ENCODE results near the gene SDCCAG8. TPM values are rescaled to one million over a fixed set of nuclear protein-coding genes. Genes with fewer than 3 reads are reported as not detected.
A peak's percentile ranks its signal among the peaks of the same experiment; 100 is the strongest.

SDCCAG8 gene
- total and polyA plus RNA-seq, 2 experiments from 2014 or later: 28.0 to 66.7 TPM

- H3K9me3 Mint-ChIP-seq: no peaks in the 10 kb centered on the region; the same call in 2 of the 3 replicates
- peaks cover 18% of the 10 kb centered on the region; the same call in 2 of the 3 replicates for H3K4me1 Mint-ChIP-seq
- H3K27ac Mint-ChIP-seq: no peak overlapping the region
- Histone ChIP-seq H3K4me2 (no peak overlapping the region), H4K20me1 (replicated peaks; ENCODE audit: insufficient read depth) (no peaks in the 10 kb centered on the region), H3K79me2 (replicated peaks; ENCODE audit: insufficient read depth) (no peaks in the 10 kb centered on the region), H3K4me3 (no peak overlapping the region), H3K36me3 (ENCODE audit: insufficient read depth) (no peaks in the 10 kb centered on the region), H3K4me1 (ENCODE audit: insufficient read depth) (0 out of 2 replicates have a peak, but pooled peaks cover 5% of the 10 kb centered on the region), H2AFZ (no peak overlapping the region), H3K27ac (ENCODE audit: low read depth) (no peak overlapping the region), H3K27me3 (ENCODE audit: insufficient read depth) (no peaks in the 10 kb centered on the region), H3K9me2 (ENCODE audit: insufficient read depth) (no peaks in the 10 kb centered on the region), H3F3A (replicated peaks; ENCODE audit: low read depth) (no peaks in the 10 kb centered on the region)
- no peak overlapping the region for H3K4me3 Mint-ChIP-seq
- ATAC-seq: no peak
- DNase-seq (ENCODE audit: low spot score): no peak
- TF ChIP-seq POLR2AphosphoS5 (IDR thresholded peaks at IDR 0.05; ENCODE audit: low read depth) (no peak), REST (IDR thresholded peaks at IDR 0.05; ENCODE audit: unreplicated experiment) (no peak), NANOG (IDR thresholded peaks at IDR 0.05; ENCODE audit: borderline replicate concordance) (no peak)
- H3K36me3 Mint-ChIP-seq (ENCODE audit: low read depth): no peaks in the 10 kb centered on the region
- H3K27me3 Mint-ChIP-seq (ENCODE audit: insufficient read depth, low read depth, poor library complexity): peaks cover 2% of the 10 kb centered on the region
Observed at GRCh38 chr1:243539636-243540035, 283.8 kb downstream of the SDCCAG8 start.

GRCh38 chr1:243542739-243543415 is 287.0 kb downstream of the SDCCAG8 start:
- Histone ChIP-seq H3K4me2 (no peak overlapping the region), H4K20me1 (replicated peaks; ENCODE audit: insufficient read depth) (no peaks in the 10 kb centered on the region), H2AFZ (no peak overlapping the region), H3F3A (replicated peaks; ENCODE audit: low read depth) (no peaks in the 10 kb centered on the region), H3K79me2 (replicated peaks; ENCODE audit: insufficient read depth) (no peaks in the 10 kb centered on the region), H3K27ac (ENCODE audit: low read depth) (no peak overlapping the region), H3K36me3 (ENCODE audit: insufficient read depth) (no peaks in the 10 kb centered on the region), H3K27me3 (ENCODE audit: insufficient read depth) (no peaks in the 10 kb centered on the region), H3K9me2 (ENCODE audit: insufficient read depth) (no peaks in the 10 kb centered on the region), H3K4me3 (no peak overlapping the region), H3K4me1 (ENCODE audit: insufficient read depth) (0 out of 2 replicates have a peak, but pooled peaks cover 3% of the 10 kb centered on the region)
- Mint-ChIP-seq H3K9me3 (no peaks in the 10 kb centered on the region; the same call in 2 of the 3 replicates), H3K4me3 (no peak overlapping the region), H3K27me3 (ENCODE audit: insufficient read depth, low read depth, poor library complexity) (peaks cover 2% of the 10 kb centered on the region), H3K27ac (peak overlapping the region; percentile 55; the same call in 1 of the 2 replicates), H3K4me1 (peaks cover 11% of the 10 kb centered on the region; the same call in 2 of the 3 replicates), H3K36me3 (ENCODE audit: low read depth) (peaks cover 6% of the 10 kb centered on the region; the same call in 2 of the 3 replicates)
- ATAC-seq (peak; percentile 42; the same call in 2 of the 3 replicates), DNase-seq (ENCODE audit: low spot score) (peak; percentile 20)
- TF ChIP-seq NANOG (IDR thresholded peaks at IDR 0.05; ENCODE audit: borderline replicate concordance): no peak
- peak in 1 of 2 experiments; percentile 24; a peak in 2 of 4 replicates for TF ChIP-seq CTCF (conservative IDR thresholded peaks at IDR 0.05; ENCODE audit: low read depth in 2 of 2)

Measured in GM23338 (cell line).